ENCODE results near the gene PRKCE. TPM values are rescaled to one million over a fixed set of nuclear protein-coding genes. Genes with fewer than 3 reads are reported as not detected.

The PRKCE gene
- total and polyA plus RNA-seq, 2 of the 8 experiments (the other 6 are each of a cell fraction or from before 2014, with no cell fraction given) = 0.54 to 2.1 TPM

- Histone ChIP-seq H4K5ac (ENCODE audit: insufficient read length, low read depth, low read length) (no peak overlapping the region), H3K4me3 (ENCODE audit: extremely low read depth in 1 of 4, insufficient read depth in 2 of 4, low read depth in 3 of 4, low read length in 4 of 4) (no peak overlapping the region), H2BK15ac (ENCODE audit: low read length) (no peak overlapping the region), H3K27ac (ENCODE audit: low read depth, low read length) (no peak overlapping the region), H4K20me1 (replicated peaks in 1 of 2; ENCODE audit: control insufficient read depth in 1 of 2, insufficient read depth in 2 of 2, low read length in 2 of 2) (no peaks in the 10 kb centered on the region), H2AFZ (ENCODE audit: low read length) (no peak overlapping the region), H2BK12ac (ENCODE audit: low read depth, low read length) (no peak overlapping the region), H3K18ac (ENCODE audit: extremely low read depth, low read length) (no peak overlapping the region), H3K23ac (ENCODE audit: insufficient read length) (no peak overlapping the region), H3K23me2 (ENCODE audit: low read depth, low read length) (no peaks in the 10 kb centered on the region), H3K79me2 (ENCODE audit: control insufficient read depth in 1 of 2, insufficient read depth in 2 of 2, low read length in 2 of 2) (no peaks in the 10 kb centered on the region), H3K27me3 (replicated peaks in 1 of 4; ENCODE audit: control insufficient read depth in 3 of 4, extremely low read depth in 1 of 4, insufficient read depth in 3 of 4, low read length in 3 of 4) (no peaks in the 10 kb centered on the region), H3K36me3 (ENCODE audit: control insufficient read depth in 2 of 4, insufficient read depth in 4 of 4, low read length in 3 of 4) (no peaks in the 10 kb centered on the region), H4K91ac (replicated peaks; ENCODE audit: insufficient read length, low read length) (no peak overlapping the region), H2BK5ac (ENCODE audit: low read depth, low read length) (no peak overlapping the region), H4K8ac (ENCODE audit: extremely low read depth, insufficient read depth, low read length) (no peak overlapping the region), H3K4ac (replicated peaks; ENCODE audit: insufficient read length, low read depth, low read length) (no peak overlapping the region), H3K4me2 (ENCODE audit: insufficient read depth in 1 of 2, low read depth in 2 of 2, low read length in 2 of 2) (no peak overlapping the region), H3K9me3 (ENCODE audit: insufficient read depth in 2 of 2, low read depth in 1 of 2, low read length in 1 of 2) (0 out of 4 replicates have a peak, but pooled peaks cover 0 to 3% of the 10 kb centered on the region in 2 experiments), H3K4me1 (replicated peaks in 1 of 4; ENCODE audit: control insufficient read depth in 3 of 4, insufficient read depth in 4 of 4, low read length in 3 of 4) (no peaks in the 10 kb centered on the region), H3K9ac (replicated peaks in 1 of 4; ENCODE audit: extremely low read depth in 1 of 4, low read depth in 3 of 4, low read length in 3 of 4) (no peak overlapping the region), H2BK20ac (ENCODE audit: low read length) (no peak overlapping the region), H2AK5ac (ENCODE audit: low read depth, low read length) (no peak overlapping the region), H3K79me1 (ENCODE audit: low read depth, low read length) (no peaks in the 10 kb centered on the region), H3K14ac (ENCODE audit: insufficient read length) (no peak overlapping the region), H2BK120ac (replicated peaks; ENCODE audit: low read depth, low read length) (no peak overlapping the region), H3K56ac (replicated peaks; ENCODE audit: insufficient read length, low read depth, low read length) (no peak overlapping the region)
- WGBS, 2 experiments (ENCODE audit: extremely low coverage in 1 of 2, insufficient coverage in 1 of 2, insufficient read length in 1 of 2, insufficient replicate concordance in 2 of 2, low coverage in 1 of 2, low lambda C conversion rate in 2 of 2, missing lambda C conversion rate in 1 of 2) = 96% methylated on average over 1 of the region's 1 CpG; no CpG with 5 or more reads in 1 of the 2 experiments
- DNase-seq (ENCODE audit: low read depth in 1 of 2, low spot score in 2 of 2) (no peak), FAIRE-seq (no peak)
- CTCF ChIA-PET (ENCODE audit: partially characterized antibody) = interaction anchor here (1.0 to 1.4 kb wide), 4 partner anchors 9 to 27 kb away, joined by 3 to 5 read pairs (median 3); no protein-coding TSS in a partner anchor
- POLR2A ChIA-PET (ENCODE audit: partially characterized antibody) = no interaction called here
- TF ChIP-seq ZNF274 (IDR thresholded peaks at IDR 0.05; ENCODE audit: borderline replicate concordance, extremely low read depth, low read length) (no peak), NANOG (IDR thresholded peaks at IDR 0.05; ENCODE audit: insufficient read depth, low read depth, low read length, poor library complexity, severe bottlenecking) (no peak), SP4 (IDR thresholded peaks at IDR 0.05; ENCODE audit: low read length) (no peak), EP300 (IDR thresholded peaks at IDR 0.05; ENCODE audit: borderline replicate concordance in 1 of 2, low read depth in 2 of 2, low read length in 2 of 2) (no peak), TBP (IDR thresholded peaks at IDR 0.05; ENCODE audit: low read depth, low read length) (no peak), RAD21 (IDR thresholded peaks at IDR 0.05 in 1 of 2, conservative IDR thresholded peaks at IDR 0.05 in 1 of 2; ENCODE audit: low read depth in 2 of 2, low read length in 2 of 2) (no peak), SP2 (IDR thresholded peaks at IDR 0.05; ENCODE audit: low read length) (no peak), RNF2 (IDR thresholded peaks at IDR 0.05; ENCODE audit: borderline replicate concordance, low read depth, low read length, missing control alignments, poor library complexity, severe bottlenecking) (no peak), SRF (IDR thresholded peaks at IDR 0.05; ENCODE audit: low read depth, low read length) (no peak), KDM1A (IDR thresholded peaks at IDR 0.05; ENCODE audit: borderline replicate concordance, low read length) (no peak), CHD2 (IDR thresholded peaks at IDR 0.05; ENCODE audit: low read length) (no peak), CBX8 (IDR thresholded peaks at IDR 0.05; ENCODE audit: borderline replicate concordance, low read depth, low read length) (no peak), MAX (IDR thresholded peaks at IDR 0.05) (no peak), GABPA (IDR thresholded peaks at IDR 0.05; ENCODE audit: borderline replicate concordance, insufficient read depth, low read length) (no peak)
Measured at GRCh38 chr2:46025676-46026075, 374.2 kb downstream of the PRKCE start.
